CD8-positive, alpha-beta memory T cell (primary cell): ENCODE data around the gene ZNF407. TPM values are rescaled to one million over a fixed set of nuclear protein-coding genes. Genes with fewer than 3 reads are reported as not detected.
A peak's percentile ranks its signal among the peaks of the same experiment; 100 is the strongest.

ENCODE experiments used
- CTCF ChIA-PET: fragments of 350-600 bp; sonication (Branson Sonifier 250); formaldehyde crosslinking; loops from one replicate; lab custom pipeline; 2021; ENCODE audit warnings: antibody characterized with exemption; lab: Charles Lee
- POLR2A ChIA-PET: fragments of 350-600 bp; sonication (Branson Sonifier 250); formaldehyde crosslinking; loops from one replicate; lab custom pipeline; 2021; ENCODE audit warnings: antibody characterized with exemption; lab: Charles Lee
- DNase-seq, 5 donors: peaks; one replicate each; pipeline versions ENCODE4 v3.0.0 to v3.0.0-alpha.2; 2020 to 2022; ENCODE audit warnings: mixed read lengths in 1 of 5
- H3K27ac ChIP-seq: one replicate; pipeline ENCODE4 v1.7.0; 2013; ENCODE audit warnings: low read depth, mild to moderate bottlenecking, low read length, moderate library complexity
- H3K27me3 ChIP-seq: 2 replicates; pipeline ENCODE4 v1.7.0; 2013; ENCODE audit warnings: low read length, mild to moderate bottlenecking; ENCODE audit not compliant: insufficient read depth, poor library complexity, severe bottlenecking
- H3K36me3 ChIP-seq: 2 replicates; pipeline ENCODE4 v1.7.0; 2013; ENCODE audit warnings: mild to moderate bottlenecking, low read length, moderate library complexity; ENCODE audit not compliant: insufficient read depth
- H3K4me1 ChIP-seq: 2 replicates; pipeline ENCODE4 v1.7.0; 2013; ENCODE audit warnings: mild to moderate bottlenecking, low read length, moderate library complexity; ENCODE audit not compliant: insufficient read depth
- H3K4me3 ChIP-seq: 2 replicates; pipeline ENCODE4 v1.7.0; 2013; ENCODE audit warnings: mild to moderate bottlenecking, low read length
- H3K9me3 ChIP-seq: 2 replicates; pipeline ENCODE4 v1.7.0; 2013; ENCODE audit warnings: mild to moderate bottlenecking, low read length
- H3K27ac Mint-ChIP-seq, 8 donors: one replicate each; pipeline ENCODE4 v1.8.0; 2020 to 2021; ENCODE audit warnings: mixed read lengths in 8 of 8, mild to moderate bottlenecking in 6 of 8, inconsistent platforms in 3 of 8, moderate library complexity in 3 of 8
- H3K27me3 Mint-ChIP-seq, 2 donors: one replicate each; pipeline ENCODE4 v1.8.0; 2020 to 2021; ENCODE audit warnings: mixed read lengths in 2 of 2, mild to moderate bottlenecking in 1 of 2, moderate library complexity in 1 of 2
- H3K36me3 Mint-ChIP-seq, 3 donors: one replicate each; pipeline ENCODE4 v1.8.0; 2020 to 2021; ENCODE audit warnings: mixed read lengths in 3 of 3, inconsistent platforms in 1 of 3, mild to moderate bottlenecking in 1 of 3
- H3K4me1 Mint-ChIP-seq, 3 donors: one replicate each; pipeline ENCODE4 v1.8.0; 2020 to 2021; ENCODE audit warnings: mixed read lengths in 3 of 3, inconsistent platforms in 1 of 3, mild to moderate bottlenecking in 1 of 3
- H3K4me3 Mint-ChIP-seq, 7 donors: one replicate each; pipeline ENCODE4 v1.8.0; 2020 to 2021; ENCODE audit warnings: mixed read lengths in 7 of 7, mild to moderate bottlenecking in 6 of 7, moderate library complexity in 4 of 7, inconsistent platforms in 2 of 7
- H3K9me3 Mint-ChIP-seq, 5 donors: one replicate each; pipeline ENCODE4 v1.8.0; 2020 to 2022; ENCODE audit warnings: mixed read lengths in 5 of 5, mild to moderate bottlenecking in 3 of 5, moderate library complexity in 2 of 5, inconsistent platforms in 1 of 5
- polyA plus RNA-seq: library from polyadenylated mRNA; unstranded; fragments of 300-500 nt; fragmentation: Illumina TruSeq; gene quantifications from one replicate; pipeline ENCODE4 v1.2.3, GENCODE V29; 2021
- total RNA-seq, 2 experiments: library from RNA; stranded (reverse); gene quantifications; one replicate each; pipeline ENCODE4 v1.2.3, GENCODE V29; 2021

Gene ZNF407
- total RNA-seq (10 to 100 TPM; 14.9 to 15.5 TPM), polyA plus RNA-seq (4.1 TPM)

DNA sequence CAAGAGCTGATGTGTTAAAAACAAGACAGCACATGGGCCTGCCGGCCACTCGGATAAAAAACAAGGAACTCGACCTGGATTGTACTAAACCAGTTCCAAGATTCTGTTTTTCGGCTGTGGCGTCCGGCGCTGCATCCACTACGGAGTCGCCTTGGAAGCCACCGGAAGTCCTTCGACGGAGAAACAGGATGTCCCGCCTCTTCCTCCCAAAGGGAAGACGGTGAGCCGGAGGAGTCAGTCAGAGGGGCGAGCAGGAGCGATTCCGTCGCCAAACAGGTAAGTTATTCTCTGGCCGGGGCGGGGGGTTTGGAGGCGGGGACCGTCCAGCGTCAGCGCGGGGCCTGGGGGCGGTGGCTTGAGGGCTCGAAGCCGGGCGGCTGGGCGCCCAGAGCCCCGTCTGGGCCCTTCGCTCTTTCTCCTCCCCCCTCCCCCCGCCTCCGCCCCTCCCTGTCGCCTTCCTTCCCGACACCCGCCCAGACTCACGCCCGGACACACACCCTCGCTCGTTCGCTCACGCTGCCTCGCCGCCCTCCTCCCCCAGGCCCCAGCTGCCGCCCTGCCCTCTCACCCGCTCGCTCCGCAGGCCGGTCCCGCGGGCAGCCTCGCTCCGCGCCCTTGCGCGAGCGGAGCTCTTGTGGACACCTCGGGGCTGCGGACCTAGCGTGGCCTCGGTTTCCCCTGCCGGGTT, at the start of gene ZNF407:
Gene ZNF407 (plus strand): TSS at position 209 of the 688 bp plus-strand sequence. CDS start 33,150 bp downstream, outside the sequence.
- CTCF ChIA-PET = interaction anchor here (0.9 to 1.3 kb wide), 3 partner anchors 26 to 102 kb away, joined by 3 to 5 read pairs (median 3); partner anchors contain the start of gene CNDP2
- peak; percentile 78 to 93 (median 89) for DNase-seq
- Histone ChIP-seq H3K4me3 (peak within 1 kb of the TSS; percentile 89), H3K4me1 (peaks cover 31% of the 10 kb centered on the region), H3K27ac (peak within 1 kb of the TSS; percentile 94), H3K36me3 (peaks cover 8% of the 10 kb centered on the region), H3K27me3 (no peaks in the 10 kb centered on the region), H3K9me3 (no peaks in the 10 kb centered on the region)
- POLR2A ChIA-PET = interaction anchor here (0.6 to 1.8 kb wide), 7 partner anchors 43 to 474 kb away, joined by 3 to 21 read pairs (median 4); partner anchors contain the start of gene CNDP2
- H3K4me3 Mint-ChIP-seq = peak within 1 kb of the TSS; percentile 91 to 99 (median 95)
- peak within 1 kb of the TSS; percentile 96 to 100 (median 98) for H3K27ac Mint-ChIP-seq
- peaks cover 42 to 80% (median 75%) of the 10 kb centered on the region in 3 donors for H3K4me1 Mint-ChIP-seq
- no peaks in the 10 kb centered on the region for H3K9me3 Mint-ChIP-seq
- H3K27me3 Mint-ChIP-seq = peaks cover 0 to 3% of the 10 kb centered on the region in 2 donors
- peaks cover 10 to 41% (median 18%) of the 10 kb centered on the region in 3 donors for H3K36me3 Mint-ChIP-seq

DNA sequence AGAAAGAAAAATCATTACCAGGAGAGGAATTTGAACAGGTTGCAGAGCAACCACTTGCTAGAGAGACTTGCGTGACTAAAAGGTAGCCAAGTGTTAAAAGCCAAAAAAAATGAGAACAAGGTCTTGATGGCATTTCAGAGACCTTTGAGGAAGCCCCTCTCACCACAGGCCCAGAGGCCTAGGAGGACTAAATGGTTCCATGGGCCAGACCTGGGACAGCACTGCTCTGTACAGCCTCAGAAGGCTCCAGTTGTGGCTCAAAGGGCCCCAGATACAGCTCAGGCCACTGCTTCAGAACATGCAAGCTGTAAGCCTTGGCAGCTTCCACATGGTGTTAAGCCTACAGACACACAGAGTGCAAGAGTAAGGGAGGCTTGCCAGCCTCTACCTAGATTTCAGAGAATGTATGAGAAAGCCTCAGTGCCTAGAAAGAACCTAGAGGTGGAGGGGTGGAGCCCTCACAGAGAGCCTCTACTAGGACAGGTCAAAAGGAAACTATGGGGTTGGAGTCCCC, 48.0 kb upstream of the ZNF407 start:
- DNase-seq = no peak
- Mint-ChIP-seq H3K9me3 (peaks cover 0 to 11% (median 3%) of the 10 kb centered on the region in 5 donors), H3K36me3 (peaks cover 0 to 3% (median 0%) of the 10 kb centered on the region in 3 donors), H3K27ac (no peak overlapping the region), H3K4me3 (no peak overlapping the region), H3K27me3 (peaks cover 6 to 19% of the 10 kb centered on the region in 2 donors), H3K4me1 (peaks cover 0 to 2% (median 0%) of the 10 kb centered on the region in 3 donors)
- no peak overlapping the region for H3K27ac ChIP-seq
- H3K27me3 ChIP-seq = no peaks in the 10 kb centered on the region
- ChIA-PET CTCF (interaction anchor here (1.2 to 3.6 kb wide), 4 partner anchors 8 to 349 kb away, joined by 3 to 33 read pairs (median 13); no protein-coding TSS in a partner anchor), POLR2A (no interaction called here)
- H3K4me3 ChIP-seq = no peak overlapping the region
- no peaks in the 10 kb centered on the region for H3K36me3 ChIP-seq
- no peaks in the 10 kb centered on the region for H3K4me1 ChIP-seq
- H3K9me3 ChIP-seq = no peaks in the 10 kb centered on the region

DNA sequence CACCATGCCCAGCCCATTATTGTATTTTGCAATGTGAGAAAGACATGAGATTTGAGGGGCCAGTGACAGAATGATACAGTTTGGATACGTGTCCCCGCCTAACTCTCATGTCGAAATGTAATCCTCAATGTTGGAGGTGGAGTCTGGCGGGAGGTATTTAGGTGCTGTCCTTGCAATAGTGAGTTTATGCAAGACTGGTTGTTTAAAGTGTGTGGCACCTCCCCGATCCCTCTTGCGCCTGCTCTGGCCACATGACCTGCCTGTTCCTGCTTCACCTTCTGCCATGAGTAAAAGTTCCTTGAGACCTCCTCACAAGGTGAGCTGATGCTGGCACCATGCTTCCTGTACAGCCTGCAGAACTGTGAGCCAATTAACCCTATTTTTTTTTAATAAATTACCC, 46.8 kb upstream of the ZNF407 start:
- no peak overlapping the region for H3K27ac ChIP-seq
- H3K27ac Mint-ChIP-seq = peak overlapping the region in 1 of 8 donors; percentile 52
- CTCF ChIA-PET = interaction anchor here (1.1 to 3.6 kb wide), 9 partner anchors 12 to 384 kb away, joined by 3 to 33 read pairs (median 13); no protein-coding TSS in a partner anchor
- H3K4me3 Mint-ChIP-seq = no peak overlapping the region
- no peaks in the 10 kb centered on the region for H3K27me3 ChIP-seq
- no peaks in the 10 kb centered on the region for H3K9me3 ChIP-seq
- peaks cover 0 to 2% (median 0%) of the 10 kb centered on the region in 3 donors for H3K4me1 Mint-ChIP-seq
- peaks cover 0 to 3% (median 0%) of the 10 kb centered on the region in 3 donors for H3K36me3 Mint-ChIP-seq
- H3K9me3 Mint-ChIP-seq = peaks cover 0 to 11% (median 3%) of the 10 kb centered on the region in 5 donors
- POLR2A ChIA-PET = no interaction called here
- H3K27me3 Mint-ChIP-seq = peaks cover 6 to 13% of the 10 kb centered on the region in 2 donors
- H3K4me3 ChIP-seq = no peak overlapping the region
- no peak for DNase-seq
- H3K4me1 ChIP-seq = no peaks in the 10 kb centered on the region
- H3K36me3 ChIP-seq = no peaks in the 10 kb centered on the region

- POLR2A ChIA-PET = interaction anchor here (0.5 to 0.7 kb wide), 2 partner anchors 19 to 198 kb away, joined by 5 to 9 read pairs; no protein-coding TSS in a partner anchor
- H3K4me1 ChIP-seq = no peaks in the 10 kb centered on the region
- H3K27ac ChIP-seq = no peak overlapping the region
- Mint-ChIP-seq H3K4me1 (peaks cover 0 to 2% (median 0%) of the 10 kb centered on the region in 3 donors), H3K36me3 (peaks cover 0 to 3% (median 0%) of the 10 kb centered on the region in 3 donors), H3K27me3 (peaks cover 10 to 14% of the 10 kb centered on the region in 2 donors), H3K9me3 (peaks cover 0 to 11% (median 3%) of the 10 kb centered on the region in 5 donors), H3K27ac (no peak overlapping the region), H3K4me3 (no peak overlapping the region)
- no peaks in the 10 kb centered on the region for H3K27me3 ChIP-seq
- H3K9me3 ChIP-seq = no peaks in the 10 kb centered on the region
- no peaks in the 10 kb centered on the region for H3K36me3 ChIP-seq
- CTCF ChIA-PET = interaction anchor here (0.7 to 3.6 kb wide), 28 partner anchors 8 to 469 kb away, joined by 3 to 33 read pairs (median 5); partner anchors contain the start of gene C18orf63
- DNase-seq = no peak
- no peak overlapping the region for H3K4me3 ChIP-seq
Observed at GRCh38 chr18:74551452-74551851, 46.2 kb upstream of the ZNF407 start.

- no peak overlapping the region for H3K4me3 ChIP-seq
- peak overlapping the region in 1 of 8 donors; percentile 65 for H3K27ac Mint-ChIP-seq
- peak; percentile 52 to 76 (median 63) for DNase-seq
- H3K4me3 Mint-ChIP-seq = no peak overlapping the region
- H3K36me3 ChIP-seq = no peaks in the 10 kb centered on the region
- H3K27ac ChIP-seq = no peak overlapping the region
- peaks cover 0 to 3% (median 0%) of the 10 kb centered on the region in 3 donors for H3K36me3 Mint-ChIP-seq
- peaks cover 12 to 16% of the 10 kb centered on the region in 2 donors for H3K27me3 Mint-ChIP-seq
- no peaks in the 10 kb centered on the region for H3K4me1 ChIP-seq
- peaks cover 0 to 2% (median 0%) of the 10 kb centered on the region in 3 donors for H3K4me1 Mint-ChIP-seq
- CTCF ChIA-PET = interaction anchor here (0.6 to 3.6 kb wide), 32 partner anchors 8 to 469 kb away, joined by 3 to 33 read pairs (median 4); partner anchors contain the start of gene C18orf63
- no peaks in the 10 kb centered on the region for H3K9me3 ChIP-seq
- H3K27me3 ChIP-seq = no peaks in the 10 kb centered on the region
- POLR2A ChIA-PET = interaction anchor here (0.5 to 0.7 kb wide), 2 partner anchors 18 to 199 kb away, joined by 5 to 9 read pairs; no protein-coding TSS in a partner anchor
- peaks cover 0 to 11% (median 3%) of the 10 kb centered on the region in 5 donors for H3K9me3 Mint-ChIP-seq
Observed at GRCh38 chr18:74551936-74552555, 45.6 kb upstream of the ZNF407 start.

DNA sequence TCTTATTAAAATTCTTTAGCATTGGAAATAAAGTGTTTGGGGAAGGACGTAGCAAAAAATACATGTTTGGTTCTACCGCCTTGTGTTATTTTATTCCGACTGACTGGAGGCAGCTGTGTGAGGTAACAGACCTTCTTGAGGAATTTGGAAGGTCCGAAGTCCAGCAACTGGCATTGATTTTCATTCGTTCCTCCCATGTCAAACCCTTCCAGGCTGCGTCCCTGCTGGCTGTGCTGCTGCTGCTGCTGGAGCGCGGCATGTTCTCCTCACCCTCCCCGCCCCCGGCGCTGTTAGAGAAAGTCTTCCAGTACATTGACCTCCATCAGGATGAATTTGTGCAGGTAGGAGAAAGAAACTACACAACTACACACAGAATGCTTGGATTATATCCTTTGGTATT, 41.5 kb upstream of the ZNF407 start:
- DNase-seq = no peak
- ChIA-PET CTCF (no interaction called here), POLR2A (no interaction called here)
- no peak overlapping the region for H3K27ac Mint-ChIP-seq
- H3K9me3 Mint-ChIP-seq = peaks cover 0 to 2% (median 0%) of the 10 kb centered on the region in 5 donors
- peaks cover 0 to 2% (median 0%) of the 10 kb centered on the region in 3 donors for H3K4me1 Mint-ChIP-seq
- H3K4me1 ChIP-seq = no peaks in the 10 kb centered on the region
- peaks cover 11 to 28% of the 10 kb centered on the region in 2 donors for H3K27me3 Mint-ChIP-seq
- no peaks in the 10 kb centered on the region for H3K27me3 ChIP-seq
- H3K4me3 Mint-ChIP-seq = no peak overlapping the region
- no peak overlapping the region for H3K27ac ChIP-seq
- no peaks in the 10 kb centered on the region for H3K9me3 ChIP-seq
- no peaks in the 10 kb centered on the region for H3K36me3 ChIP-seq
- no peak overlapping the region for H3K4me3 ChIP-seq
- H3K36me3 Mint-ChIP-seq = peaks cover 0 to 3% (median 0%) of the 10 kb centered on the region in 3 donors

DNA sequence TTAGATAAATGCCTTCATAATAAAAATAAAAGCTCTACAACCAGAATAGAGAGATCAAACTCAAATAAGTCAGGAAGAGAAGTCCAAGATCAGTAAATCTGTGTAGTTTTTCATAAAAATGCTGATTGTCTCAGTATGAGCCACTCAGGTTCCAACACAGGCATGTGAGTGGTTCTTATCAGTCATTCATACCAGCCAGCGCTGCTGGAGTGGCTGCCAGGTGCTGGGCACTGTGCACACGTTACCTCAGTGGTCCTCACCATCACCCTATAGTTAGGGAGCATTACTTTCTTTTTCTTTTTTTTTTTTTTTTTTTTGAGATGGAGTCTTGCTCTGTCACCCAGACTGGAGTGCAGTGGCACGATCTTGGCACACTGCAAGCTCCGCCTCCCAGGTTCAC, 39.6 kb upstream of the ZNF407 start:
- H3K4me1 Mint-ChIP-seq = no peaks in the 10 kb centered on the region
- no peaks in the 10 kb centered on the region for H3K9me3 Mint-ChIP-seq
- CTCF ChIA-PET = interaction anchor here (1.0 kb wide), 1 partner anchor 9 kb away, joined by 3 read pairs; no protein-coding TSS in a partner anchor
- peaks cover 10 to 23% of the 10 kb centered on the region in 2 donors for H3K27me3 Mint-ChIP-seq
- Histone ChIP-seq H3K4me3 (no peak overlapping the region), H3K4me1 (no peaks in the 10 kb centered on the region), H3K9me3 (no peaks in the 10 kb centered on the region), H3K27ac (no peak overlapping the region), H3K27me3 (no peaks in the 10 kb centered on the region), H3K36me3 (no peaks in the 10 kb centered on the region)
- no peak overlapping the region for H3K4me3 Mint-ChIP-seq
- DNase-seq = no peak
- no peaks in the 10 kb centered on the region for H3K36me3 Mint-ChIP-seq
- no peak overlapping the region for H3K27ac Mint-ChIP-seq
- POLR2A ChIA-PET = no interaction called here
